Fibroblast of lung (primary cell): ENCODE data around the gene XYLB. TPM values are rescaled to one million over a fixed set of nuclear protein-coding genes. Genes with fewer than 3 reads are reported as not detected.

ENCODE experiments used
- DNase-seq, 2 donors: peaks; one replicate each; pipeline versions ENCODE4 v3.0.0 to v3.0.0-alpha.2; 2010; ENCODE audit warnings: low read depth in 2 of 2
- H2AFZ ChIP-seq: 2 replicates; pipeline ENCODE4 v1.5.1; 2012; ENCODE audit warnings: low read length, control low read depth, inconsistent platforms
- H3K27ac ChIP-seq: 2 replicates; pipeline ENCODE4 v1.5.1; 2011; ENCODE audit warnings: low read length, control low read depth; ENCODE audit not compliant: insufficient read depth
- H3K27me3 ChIP-seq: 2 replicates; pipeline ENCODE4 v1.5.1; 2011; ENCODE audit warnings: mild to moderate bottlenecking, low read length; ENCODE audit not compliant: control insufficient read depth, insufficient read depth
- H3K36me3 ChIP-seq: 2 replicates; pipeline ENCODE4 v1.5.1; 2011; ENCODE audit warnings: low read length; ENCODE audit not compliant: control insufficient read depth, insufficient read depth
- H3K4me1 ChIP-seq: 2 replicates; pipeline ENCODE4 v1.5.1; 2011; ENCODE audit warnings: low read length; ENCODE audit not compliant: control insufficient read depth, insufficient read depth; ENCODE audit errors: extremely low read depth
- H3K4me2 ChIP-seq: 2 replicates; pipeline ENCODE4 v1.5.1; 2011; ENCODE audit warnings: low read length, control low read depth; ENCODE audit not compliant: insufficient read depth; ENCODE audit errors: extremely low read depth
- H3K4me3 ChIP-seq, 4 experiments: fragments of 200-600 bp in 1 of 4; sonication (generic) in 1 of 4; replicated peaks in 1 of 4; 2 replicates each; pipeline ENCODE4 v1.5.1; 2011 to 2016; ENCODE audit warnings: low read length in 4 of 4, low read depth in 3 of 4, mild to moderate bottlenecking in 3 of 4, control low read depth in 2 of 4, inconsistent platforms in 1 of 4, mixed read lengths in 1 of 4; ENCODE audit not compliant: insufficient read depth in 1 of 4; ENCODE audit errors: control extremely low read depth in 1 of 4
- H3K79me2 ChIP-seq: 2 replicates; pipeline ENCODE4 v1.5.1; 2012; ENCODE audit warnings: mild to moderate bottlenecking, low read length, inconsistent platforms; ENCODE audit not compliant: control insufficient read depth, insufficient read depth
- H3K9ac ChIP-seq: 2 replicates; pipeline ENCODE4 v1.5.1; 2011; ENCODE audit warnings: mild to moderate bottlenecking, low read length, control low read depth; ENCODE audit not compliant: insufficient read depth
- H3K9me3 ChIP-seq: 2 replicates; pipeline ENCODE4 v1.5.1; 2012; ENCODE audit warnings: low read depth, low read length; ENCODE audit not compliant: control insufficient read depth, insufficient read depth
- H4K20me1 ChIP-seq: 2 replicates; pipeline ENCODE4 v1.5.1; 2011; ENCODE audit warnings: low read length; ENCODE audit not compliant: control insufficient read depth, insufficient read depth; ENCODE audit errors: extremely low read depth
- CTCF ChIP-seq, 2 donors: IDR thresholded peaks in 1 of 2; conservative IDR thresholded peaks in 1 of 2; 1 replicate in 1 of 2; 2 replicates in 1 of 2; pipeline ENCODE4 v1.5.1; 2011 to 2012; ENCODE audit warnings: low read length in 2 of 2, control low read depth in 1 of 2, inconsistent platforms in 1 of 2, low read depth in 1 of 2, mild to moderate bottlenecking in 1 of 2
- EZH2 ChIP-seq: IDR thresholded peaks from 2 replicates; pipeline ENCODE4 v1.5.1; 2012; ENCODE audit warnings: low read length, control low read depth, mild to moderate bottlenecking; ENCODE audit errors: missing control alignments
- polyA plus RNA-seq, 2 donors: library from polyadenylated mRNA; depleted of rRNA in 1 of 2; stranded (reverse) in 1 of 2; unstranded in 1 of 2; fragments of >200 nt; gene quantifications; 2 replicates each; pipeline ENCODE4 v1.2.1, GENCODE V29; 2011 to 2012; ENCODE audit warnings: missing spikeins in 1 of 2
- total RNA-seq: library from RNA; depleted of rRNA; stranded (reverse); fragments of >200 nt; gene quantifications from 2 replicates; pipeline ENCODE4 v1.2.1, GENCODE V29; 2014

The XYLB gene
- total and polyA plus RNA-seq, 2 donors (not counting 1 experiment from before 2014, with no cell fraction given): 2.2 to 5.1 TPM

DNA sequence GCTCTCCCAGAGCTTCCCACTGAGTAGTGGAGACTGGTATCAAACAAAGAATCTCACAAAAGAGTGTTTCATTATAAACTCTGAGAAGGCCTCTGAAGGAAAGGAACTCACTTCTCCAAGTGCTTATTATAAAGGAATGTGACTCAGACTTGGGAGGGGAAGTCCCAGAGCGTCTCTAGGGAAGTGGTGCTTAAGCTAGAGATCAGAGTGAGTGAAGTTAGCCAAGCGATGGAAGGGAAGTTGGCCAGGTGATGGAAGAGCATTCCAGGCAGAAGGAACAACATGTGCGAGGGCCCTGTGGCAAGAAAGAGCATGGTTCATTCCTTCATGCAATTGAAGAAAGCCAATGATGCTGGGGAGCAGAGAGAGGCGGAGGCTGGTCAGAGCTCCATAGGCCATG, 2.3 kb downstream of the XYLB start:
- H2AFZ ChIP-seq: no peak overlapping the region
- peaks cover 2% of the 10 kb centered on the region for H3K4me1 ChIP-seq
- no peak for TF ChIP-seq CTCF (conservative IDR thresholded peaks at IDR 0.05 in 1 of 2, IDR thresholded peaks at IDR 0.05 in 1 of 2; ENCODE audit: low read depth in 1 of 2, low read length in 2 of 2)
- TF ChIP-seq EZH2: no peak
- H3K4me3 ChIP-seq: no peak overlapping the region
- peak in 1 of 2 donors; percentile 43 for DNase-seq
- no peaks in the 10 kb centered on the region for H3K9me3 ChIP-seq
- no peaks in the 10 kb centered on the region for H3K27me3 ChIP-seq
- no peak overlapping the region for H3K27ac ChIP-seq
- no peak overlapping the region for H3K9ac ChIP-seq
- H3K4me2 ChIP-seq: no peak overlapping the region
- H3K79me2 ChIP-seq: no peaks in the 10 kb centered on the region
- H4K20me1 ChIP-seq: no peaks in the 10 kb centered on the region
- H3K36me3 ChIP-seq: no peaks in the 10 kb centered on the region

GRCh38 chr3:38349684-38350359, 3.2 kb downstream of the XYLB start:
- TF ChIP-seq EZH2: no peak
- TF ChIP-seq CTCF (conservative IDR thresholded peaks at IDR 0.05 in 1 of 2, IDR thresholded peaks at IDR 0.05 in 1 of 2; ENCODE audit: low read depth in 1 of 2, low read length in 2 of 2): no peak
- DNase-seq: peak; percentile 13 to 55

GRCh38 chr3:38353151-38353550, 6.6 kb downstream of the XYLB start:
- peak; percentile 23 to 30 for DNase-seq

More at GRCh38 chr3:38349684-38350359, 3.2 kb downstream of the XYLB start:
- Histone ChIP-seq H3K27ac (no peak overlapping the region), H2AFZ (no peak overlapping the region), H3K4me3 (no peak overlapping the region), H3K27me3 (no peaks in the 10 kb centered on the region), H3K4me1 (peaks cover 2% of the 10 kb centered on the region), H3K79me2 (no peaks in the 10 kb centered on the region), H3K9ac (no peak overlapping the region), H3K36me3 (no peaks in the 10 kb centered on the region), H3K4me2 (no peak overlapping the region), H3K9me3 (no peaks in the 10 kb centered on the region), H4K20me1 (no peaks in the 10 kb centered on the region)

More at GRCh38 chr3:38353151-38353550, 6.6 kb downstream of the XYLB start:
- H3K9me3 ChIP-seq: no peaks in the 10 kb centered on the region
- H3K27me3 ChIP-seq: no peaks in the 10 kb centered on the region
- H3K4me1 ChIP-seq: no peaks in the 10 kb centered on the region
- H4K20me1 ChIP-seq: no peaks in the 10 kb centered on the region
- H3K4me3 ChIP-seq: no peak overlapping the region
- H3K9ac ChIP-seq: no peak overlapping the region
- no peaks in the 10 kb centered on the region for H3K36me3 ChIP-seq
- H3K4me2 ChIP-seq: no peak overlapping the region
- TF ChIP-seq CTCF (conservative IDR thresholded peaks at IDR 0.05 in 1 of 2, IDR thresholded peaks at IDR 0.05 in 1 of 2; ENCODE audit: low read depth in 1 of 2, low read length in 2 of 2): no peak
- H3K79me2 ChIP-seq: no peaks in the 10 kb centered on the region
- no peak overlapping the region for H3K27ac ChIP-seq
- H2AFZ ChIP-seq: no peak overlapping the region
